HG03457 (cell line): ENCODE measurements around the gene CPXM2.

ENCODE experiments used
- ATAC-seq: cut with Tn5 transposase; IDR thresholded peaks from one replicate; pipeline ENCODE4 v1.9.1; 2021; ENCODE audit warnings: moderate number of reproducible peaks; ENCODE audit not compliant: unreplicated experiment

The CPXM2 gene

GRCh38 chr10:123906296-123906695, 14.7 kb upstream of the CPXM2 start:
- no peak for ATAC-seq

- ATAC-seq, result no peak
These were observed 13.3 kb upstream of the CPXM2 start for GRCh38 chr10:123904834-123905409.

GRCh38 chr10:123903621-123904020, 12.0 kb upstream of the CPXM2 start:
- ATAC-seq, result no peak

GRCh38 chr10:123901621-123902020, 10.0 kb upstream of the CPXM2 start:
- ATAC-seq, result no peak

GRCh38 chr10:123897146-123897545, 5.5 kb upstream of the CPXM2 start:
- ATAC-seq, result no peak

GRCh38 chr10:123896246-123896927, 4.8 kb upstream of the CPXM2 start:
- ATAC-seq, result no peak

GRCh38 chr10:123893651-123894050, 2.0 kb upstream of the CPXM2 start:
- no peak for ATAC-seq

GRCh38 chr10:123890756-123891143, 857 bp downstream of the CPXM2 start:
- ATAC-seq, result no peak

- ATAC-seq, result no peak
These were observed 1.4 kb downstream of the CPXM2 start for GRCh38 chr10:123890226-123890625.

- ATAC-seq, result no peak
These were observed 1.8 kb downstream of the CPXM2 start for GRCh38 chr10:123889821-123890220.

- no peak for ATAC-seq
These were observed 2.9 kb downstream of the CPXM2 start for GRCh38 chr10:123888751-123889150.

- no peak for ATAC-seq
These were observed 3.4 kb downstream of the CPXM2 start for GRCh38 chr10:123888256-123888655.

GRCh38 chr10:123886292-123886691, 5.3 kb downstream of the CPXM2 start:
- no peak for ATAC-seq

- ATAC-seq, result no peak
These were observed 6.0 kb downstream of the CPXM2 start for GRCh38 chr10:123885406-123886170.

- no peak for ATAC-seq
These were observed 6.7 kb downstream of the CPXM2 start for GRCh38 chr10:123884907-123885381.

GRCh38 chr10:123884351-123884906, 7.2 kb downstream of the CPXM2 start:
- no peak for ATAC-seq

- ATAC-seq, result no peak
These were observed 7.8 kb downstream of the CPXM2 start for GRCh38 chr10:123883673-123884320.

GRCh38 chr10:123882681-123883445, 8.7 kb downstream of the CPXM2 start:
- no peak for ATAC-seq

- ATAC-seq, result no peak
These were observed 9.4 kb downstream of the CPXM2 start for GRCh38 chr10:123882177-123882576.

GRCh38 chr10:123879606-123880257, 11.9 kb downstream of the CPXM2 start:
- ATAC-seq, result no peak
